Kasumi-1 (cell line): ENCODE data around the gene ARL4A.
"Not testable (repeated sequence)": the region's sequence is repeated elsewhere in the genome, so short reads cannot be mapped to it uniquely, and the experiment has no call there.

ENCODE experiments used
- DNase-seq, 2 experiments: peaks; one replicate each; lab custom pipeline; 2025; lab: John Stamatoyannopoulos, UW

Gene ARL4A

DNA sequence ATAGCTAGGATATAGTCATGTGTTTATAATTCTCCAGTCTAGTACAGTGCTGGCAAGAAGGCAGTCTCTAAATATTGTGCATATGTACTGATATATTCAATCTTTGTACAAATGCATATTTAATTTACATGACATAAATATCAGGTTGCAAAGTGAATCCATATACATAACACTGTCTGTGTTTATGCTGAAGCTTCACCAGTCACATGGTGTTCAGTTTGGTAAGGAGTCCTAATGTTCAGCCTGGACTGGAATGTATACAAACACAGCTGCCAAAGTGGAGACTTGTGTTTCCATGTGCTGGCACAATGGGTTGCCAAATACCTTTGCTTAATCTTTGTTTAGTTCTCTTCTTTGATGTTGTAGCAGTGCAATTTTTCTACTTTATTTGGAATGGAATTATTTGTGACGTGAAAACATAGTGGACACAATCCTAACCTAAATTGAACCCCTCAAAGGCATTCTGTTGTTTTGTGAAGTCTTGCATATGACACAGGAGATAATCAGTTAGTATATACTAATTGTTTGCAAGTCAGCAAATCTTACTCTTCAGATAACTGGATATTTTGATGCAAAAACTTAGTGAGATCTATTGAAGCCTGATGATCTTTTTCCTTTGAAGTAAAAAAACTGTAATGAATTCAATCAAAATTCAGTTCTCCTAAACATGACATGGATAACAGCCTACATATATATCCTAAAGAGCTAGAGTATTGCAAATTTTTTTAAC lies 17.3 kb upstream of the ARL4A start:
- no peak for DNase-seq

DNA sequence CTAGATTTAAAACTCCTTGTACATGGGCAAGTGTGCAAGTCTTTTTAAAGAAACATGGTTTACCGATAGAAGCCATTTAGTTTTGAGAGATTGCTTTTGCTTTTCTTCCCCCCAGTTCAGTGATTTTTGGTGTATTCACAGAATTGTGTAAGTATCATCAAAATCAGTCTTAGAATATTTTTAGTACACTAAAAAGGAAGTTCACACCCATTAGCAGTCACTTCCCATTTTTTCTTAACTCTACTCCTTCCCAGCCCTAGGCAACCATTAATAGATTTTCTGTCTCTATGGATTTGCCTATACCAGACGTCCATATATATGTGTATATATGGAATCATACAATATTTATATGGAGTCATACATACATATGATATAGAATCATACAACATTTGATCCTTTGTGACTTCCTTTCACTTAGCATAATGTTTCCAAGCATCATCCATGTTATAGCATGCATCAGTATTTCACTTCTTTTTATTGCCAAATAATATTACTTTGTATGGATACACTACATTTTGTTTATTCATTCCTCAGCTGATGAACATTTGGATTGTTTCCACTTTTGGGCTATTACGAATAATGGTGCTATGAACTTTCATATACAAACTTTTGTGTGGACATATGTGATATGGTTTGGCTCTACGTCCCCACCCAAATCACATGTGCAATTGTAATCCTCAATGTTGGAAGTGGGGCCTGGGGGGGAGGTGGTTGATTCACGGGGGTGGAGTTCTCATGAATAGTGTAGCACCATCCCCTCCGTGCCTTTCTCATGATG lies 16.5 kb upstream of the ARL4A start:
- peak; percentile 37 to 55 for DNase-seq

DNA sequence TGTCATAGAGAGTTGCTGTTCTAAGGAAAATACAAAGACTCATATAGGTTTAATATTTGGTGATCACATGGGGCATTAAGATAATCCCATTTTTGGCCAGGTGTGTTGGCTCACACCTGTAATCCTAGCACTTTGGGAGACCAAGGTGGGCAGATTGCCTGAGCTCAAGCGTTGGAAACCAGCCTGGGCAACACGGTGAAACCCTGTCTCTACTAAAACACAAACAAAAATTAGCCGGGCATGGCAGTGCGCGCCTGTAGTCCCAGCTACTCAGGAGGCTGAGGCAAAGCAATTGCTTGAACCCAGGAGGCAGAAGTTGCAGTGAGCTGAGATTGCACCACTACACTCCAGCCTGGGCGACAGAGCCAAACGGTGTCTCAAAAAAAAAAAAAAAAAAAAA lies 14.0 kb upstream of the ARL4A start:
- not testable (repeated sequence) for DNase-seq

DNA sequence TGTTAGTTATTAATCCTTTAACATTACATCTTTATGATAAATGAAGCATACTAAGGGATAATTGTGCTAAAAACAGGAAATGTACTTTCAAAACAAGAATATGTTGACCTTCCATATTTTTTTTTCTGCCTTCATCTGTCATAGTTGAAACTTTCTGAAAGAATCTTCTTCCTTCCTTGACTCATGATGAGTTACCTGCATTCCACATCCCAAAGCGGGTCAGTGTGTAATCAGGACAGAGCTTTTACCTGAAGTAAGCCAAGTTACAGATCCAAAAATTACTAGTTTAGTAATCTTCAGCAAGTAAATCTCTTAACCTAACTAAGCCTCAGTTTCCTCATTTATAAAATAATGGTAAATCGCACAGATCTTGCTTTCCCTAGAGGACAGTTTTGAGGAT lies 13.4 kb upstream of the ARL4A start:
- DNase-seq = no peak

DNA sequence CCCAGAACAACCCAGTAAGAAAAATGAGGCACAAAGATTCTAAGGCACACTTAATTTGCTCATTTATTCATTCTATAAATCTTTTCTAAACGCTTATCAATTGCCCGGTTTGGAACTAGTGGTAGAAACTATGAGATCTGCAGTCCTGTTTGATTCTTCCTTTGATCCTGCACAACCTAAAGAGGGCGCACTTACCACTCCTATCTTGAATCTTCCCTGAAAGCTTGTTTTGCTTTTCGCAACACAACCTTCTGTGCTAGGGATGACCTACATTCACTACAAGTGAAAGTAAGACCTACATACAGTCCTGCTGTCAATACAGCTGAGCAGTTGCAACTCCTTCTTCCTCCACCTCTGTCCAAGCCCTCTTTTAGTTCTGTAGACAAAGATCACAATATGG lies 12.6 kb upstream of the ARL4A start:
- DNase-seq = peak; percentile 23 to 54

DNA sequence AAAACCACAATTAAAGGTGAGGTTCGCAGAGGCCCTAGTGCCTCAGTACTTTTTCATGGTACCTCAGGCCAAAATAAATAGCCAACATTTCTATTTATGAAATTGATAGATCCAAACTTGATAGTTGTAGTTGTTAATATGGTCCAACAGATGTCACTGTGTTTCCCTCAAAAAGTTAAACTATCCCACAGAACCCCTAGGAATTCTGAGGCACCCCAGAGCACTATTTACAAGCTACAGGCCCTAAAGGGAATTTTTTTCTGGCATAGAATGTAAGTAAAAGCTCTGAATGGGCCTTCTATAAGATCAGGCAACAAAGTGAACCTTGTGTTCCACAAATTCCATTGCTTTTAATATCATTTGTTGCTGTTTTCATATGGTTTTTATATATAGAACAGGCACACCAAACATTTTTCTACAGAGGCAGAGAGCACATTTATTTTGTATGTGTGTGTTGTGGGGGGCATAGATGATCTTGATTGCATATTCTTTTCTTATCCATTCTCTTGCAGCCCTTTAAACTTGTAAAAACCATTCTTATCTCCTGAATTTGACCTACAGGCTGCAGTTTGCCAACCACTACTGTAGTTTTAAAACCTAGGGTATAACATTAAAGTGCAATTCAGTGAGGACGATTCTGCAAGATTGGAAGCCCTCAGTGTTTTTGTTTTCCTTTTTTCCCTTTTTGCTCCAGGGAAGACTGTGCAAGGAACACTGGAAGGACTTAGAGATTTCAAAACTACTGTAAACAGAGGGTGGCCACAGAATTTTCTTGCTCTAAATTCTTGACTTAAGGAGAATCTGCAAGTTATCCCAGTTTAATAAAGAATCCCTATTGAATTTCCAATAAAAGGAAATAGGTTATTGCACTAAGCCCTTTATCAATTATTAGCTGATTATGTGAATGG lies 3.5 kb upstream of the ARL4A start:
- DNase-seq = peak in 1 of 2 experiments; percentile 2

DNA sequence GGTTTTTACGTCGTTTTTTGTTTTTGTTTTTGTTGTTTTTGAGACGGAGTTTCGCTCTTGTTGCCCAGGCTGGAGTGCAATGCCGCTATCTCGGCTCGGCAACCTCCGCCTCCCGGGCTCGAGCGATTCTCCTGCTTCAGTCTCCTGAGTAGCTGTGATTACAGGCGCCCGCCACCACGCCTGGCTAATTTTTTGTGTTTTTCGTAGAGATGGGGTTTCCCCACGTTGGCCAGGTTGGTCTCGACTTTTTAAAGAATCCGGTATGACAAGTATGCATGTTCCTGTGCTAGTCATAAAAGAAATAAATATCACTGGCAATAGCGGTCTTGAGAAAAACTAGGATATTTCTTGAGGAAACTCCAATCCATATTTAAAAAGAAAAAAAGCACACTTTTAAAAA lies 2.7 kb upstream of the ARL4A start:
- DNase-seq = no peak

DNA sequence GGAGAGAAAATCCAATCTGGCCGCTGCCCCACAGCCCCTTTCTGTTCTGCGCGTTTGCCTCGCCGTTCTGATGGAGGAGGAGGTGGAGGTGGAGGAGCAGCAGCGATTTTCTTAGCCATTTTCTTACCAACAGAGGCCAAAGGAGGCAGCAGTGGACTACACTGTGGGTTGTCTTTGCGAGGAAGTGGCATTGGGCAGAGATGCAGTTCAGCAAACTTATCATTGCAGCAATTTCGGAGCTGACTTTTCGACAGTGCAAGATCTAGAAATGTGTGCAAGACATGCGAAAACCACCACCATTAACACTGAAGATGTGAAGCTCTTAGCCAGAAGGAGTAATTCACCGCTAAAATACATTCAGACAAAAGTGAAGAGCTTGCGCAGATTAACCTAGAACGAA lies 1.9 kb upstream of the ARL4A start:
- peak in 1 of 2 experiments; percentile 14 for DNase-seq

DNA sequence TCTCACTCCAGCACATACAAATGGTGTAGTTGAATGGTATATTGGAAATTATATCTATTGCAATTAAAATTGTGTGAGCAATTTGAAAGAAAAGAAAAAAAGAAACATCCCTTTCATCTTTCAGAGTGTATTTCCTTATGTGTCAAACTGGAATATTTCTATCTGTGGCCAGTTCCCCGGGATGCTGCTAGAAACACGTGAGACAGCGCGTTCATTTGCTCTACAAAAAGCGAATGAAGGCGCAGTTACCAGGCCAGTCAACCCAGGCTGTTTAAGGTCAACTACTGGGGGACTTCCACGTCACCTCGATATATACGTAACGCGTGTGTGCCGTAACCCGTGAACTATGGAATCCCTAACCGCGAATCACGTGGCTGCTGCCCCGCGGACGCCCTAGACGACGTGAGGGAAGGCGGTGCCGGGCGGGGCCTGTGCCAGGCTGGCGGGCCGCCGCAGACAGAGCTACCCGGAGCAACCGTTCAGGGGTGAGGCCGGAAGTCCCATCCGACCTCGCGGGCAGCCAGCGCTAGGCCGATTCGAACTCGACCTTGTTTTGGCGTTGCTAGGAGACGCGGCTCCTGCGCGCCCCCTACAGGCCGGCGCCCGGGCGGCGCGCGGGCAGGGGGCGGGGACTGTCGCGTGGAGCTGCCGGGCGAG lies 1.1 kb upstream of the ARL4A start:
- peak; percentile 56 to 72 for DNase-seq

DNA sequence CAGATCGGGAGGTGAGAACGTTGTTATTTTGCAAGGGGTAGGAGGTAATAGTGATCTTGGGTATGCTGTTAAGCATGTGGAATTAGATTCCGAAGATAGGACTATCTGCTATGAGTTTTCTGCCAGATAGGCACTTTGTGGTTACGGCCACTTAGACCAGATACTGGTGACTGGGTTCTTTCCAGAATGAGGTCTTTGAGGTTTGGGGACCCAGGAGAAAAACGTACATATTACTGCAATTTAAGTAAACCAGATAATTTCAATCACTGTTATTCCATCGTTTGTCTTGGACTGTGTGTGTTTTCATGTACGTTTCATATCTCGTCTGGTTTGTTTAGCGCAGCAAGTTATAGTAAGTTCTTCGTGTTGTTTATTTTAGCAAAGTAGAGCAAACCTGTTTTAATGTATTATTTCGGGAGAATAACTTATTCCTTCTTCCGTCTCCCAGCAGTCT lies 312 bp downstream of the ARL4A start:
- DNase-seq = no peak

DNA sequence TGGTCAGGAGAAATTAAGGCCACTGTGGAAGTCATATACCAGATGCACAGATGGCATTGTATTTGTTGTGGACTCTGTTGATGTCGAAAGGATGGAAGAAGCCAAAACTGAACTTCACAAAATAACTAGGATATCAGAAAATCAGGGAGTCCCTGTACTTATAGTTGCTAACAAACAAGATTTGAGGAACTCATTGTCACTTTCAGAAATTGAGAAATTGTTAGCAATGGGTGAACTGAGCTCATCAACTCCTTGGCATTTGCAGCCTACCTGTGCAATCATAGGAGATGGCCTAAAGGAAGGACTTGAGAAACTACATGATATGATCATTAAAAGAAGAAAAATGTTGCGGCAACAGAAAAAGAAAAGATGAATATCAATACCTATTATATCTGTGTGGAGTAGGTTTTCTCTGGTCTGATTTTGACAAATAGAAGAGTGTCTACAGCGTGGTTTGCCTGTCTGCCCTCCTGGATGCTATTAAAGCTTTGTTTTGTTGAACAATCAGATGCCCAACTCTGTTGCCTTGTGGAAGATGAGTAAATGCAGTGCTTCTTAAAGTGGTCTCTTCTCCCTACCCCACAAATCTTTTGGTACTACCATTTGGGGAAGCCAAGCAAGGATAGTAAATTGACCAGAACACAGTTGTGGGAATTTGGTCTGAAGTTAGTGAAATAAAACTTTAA lies 1.2 kb downstream of the ARL4A start:
- DNase-seq = not testable (repeated sequence)

DNA sequence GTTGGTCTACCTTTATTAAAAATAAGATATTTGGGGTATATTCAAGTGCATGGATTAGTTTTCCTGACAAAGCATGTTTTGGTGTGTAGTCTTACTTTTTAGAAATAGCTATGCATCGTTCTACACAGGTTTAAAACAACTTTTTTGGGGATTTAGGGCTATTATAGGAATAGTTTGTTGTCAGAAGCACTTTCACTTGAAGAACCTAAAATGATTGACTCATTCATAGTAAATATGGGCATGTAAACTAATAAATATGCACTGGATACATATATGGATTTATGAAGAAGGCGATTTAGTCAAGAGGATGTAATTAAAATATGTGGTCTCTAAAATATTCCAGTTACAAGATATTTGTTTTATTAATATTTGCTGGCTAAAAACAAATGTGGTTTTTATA lies 2.0 kb downstream of the ARL4A start:
- DNase-seq = no peak

DNA sequence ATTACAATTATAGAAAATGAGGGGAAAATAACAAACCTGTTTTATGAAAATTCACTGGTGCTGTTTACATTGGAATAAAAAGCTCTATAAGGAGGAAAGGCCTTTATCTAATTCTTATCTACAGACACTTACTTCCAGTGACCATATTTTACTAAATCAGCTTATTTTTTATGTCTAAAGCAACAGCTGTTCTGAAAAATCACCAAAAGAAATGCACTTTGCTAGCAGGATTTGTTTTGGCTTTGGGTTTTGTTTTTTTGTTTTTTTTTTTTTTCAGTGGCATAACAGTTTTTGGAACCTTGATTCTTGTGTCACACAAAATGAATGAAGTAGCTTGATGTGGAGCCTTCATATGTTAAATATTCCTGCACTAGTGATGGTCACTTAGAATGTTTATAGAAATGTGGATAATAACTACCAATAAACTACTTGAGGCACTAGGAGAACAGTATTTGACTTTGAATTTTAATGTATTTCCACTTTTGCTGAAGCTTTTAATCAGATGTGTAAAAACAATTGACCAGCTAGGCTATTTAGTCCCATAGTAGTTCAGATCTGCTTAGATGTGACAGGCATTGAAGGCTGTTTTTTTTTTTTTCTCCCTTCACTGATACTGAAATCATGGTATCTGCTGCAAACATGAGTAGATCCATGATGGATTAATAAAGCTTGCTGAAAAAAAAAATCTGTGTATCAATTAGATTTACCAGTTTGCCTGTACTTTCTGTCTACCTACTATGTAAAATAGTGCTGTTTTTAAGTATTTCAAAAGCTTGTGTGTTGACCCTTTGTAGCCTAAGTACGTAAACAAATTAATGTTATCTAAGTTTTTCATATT lies 2.8 kb downstream of the ARL4A start:
- DNase-seq = no peak

DNA sequence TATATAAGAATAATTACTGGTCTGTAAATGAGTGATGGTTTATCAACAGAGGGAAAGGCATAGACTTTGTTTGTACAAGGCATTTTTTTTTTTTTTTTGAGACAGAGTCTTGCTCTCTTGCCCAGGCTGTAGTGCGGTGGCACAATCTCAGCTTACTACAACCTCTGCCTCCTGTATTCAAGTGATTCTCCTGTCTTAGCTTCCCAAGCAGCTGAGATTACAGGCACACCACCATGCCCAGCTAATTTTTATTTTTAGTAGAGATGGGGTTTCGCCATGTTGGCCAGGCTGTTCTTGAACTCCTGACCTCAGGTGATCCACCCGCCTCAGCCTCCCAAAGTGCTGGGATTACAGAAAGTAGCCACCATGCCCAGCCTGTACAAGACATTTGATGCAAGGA lies 4.0 kb downstream of the ARL4A start:
- DNase-seq = not testable (repeated sequence)

DNA sequence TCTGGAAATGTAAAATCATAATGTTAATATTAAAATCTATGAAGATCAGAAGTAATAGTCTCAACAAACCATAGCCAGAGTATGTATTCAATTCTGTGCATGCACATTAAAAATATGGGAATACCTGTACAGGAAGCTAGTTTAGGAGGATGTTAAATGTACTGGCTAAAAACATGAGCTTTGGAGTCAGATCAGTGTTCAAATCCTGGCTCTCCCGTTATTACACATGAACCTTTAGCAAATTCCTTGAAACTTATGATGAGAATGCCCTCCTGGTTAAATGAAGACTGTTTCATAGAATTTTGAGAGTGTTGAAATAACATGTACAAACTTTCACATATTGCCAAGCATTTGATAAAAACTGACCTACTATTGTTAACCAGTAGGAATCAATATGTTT lies 4.6 kb downstream of the ARL4A start:
- DNase-seq = no peak

DNA sequence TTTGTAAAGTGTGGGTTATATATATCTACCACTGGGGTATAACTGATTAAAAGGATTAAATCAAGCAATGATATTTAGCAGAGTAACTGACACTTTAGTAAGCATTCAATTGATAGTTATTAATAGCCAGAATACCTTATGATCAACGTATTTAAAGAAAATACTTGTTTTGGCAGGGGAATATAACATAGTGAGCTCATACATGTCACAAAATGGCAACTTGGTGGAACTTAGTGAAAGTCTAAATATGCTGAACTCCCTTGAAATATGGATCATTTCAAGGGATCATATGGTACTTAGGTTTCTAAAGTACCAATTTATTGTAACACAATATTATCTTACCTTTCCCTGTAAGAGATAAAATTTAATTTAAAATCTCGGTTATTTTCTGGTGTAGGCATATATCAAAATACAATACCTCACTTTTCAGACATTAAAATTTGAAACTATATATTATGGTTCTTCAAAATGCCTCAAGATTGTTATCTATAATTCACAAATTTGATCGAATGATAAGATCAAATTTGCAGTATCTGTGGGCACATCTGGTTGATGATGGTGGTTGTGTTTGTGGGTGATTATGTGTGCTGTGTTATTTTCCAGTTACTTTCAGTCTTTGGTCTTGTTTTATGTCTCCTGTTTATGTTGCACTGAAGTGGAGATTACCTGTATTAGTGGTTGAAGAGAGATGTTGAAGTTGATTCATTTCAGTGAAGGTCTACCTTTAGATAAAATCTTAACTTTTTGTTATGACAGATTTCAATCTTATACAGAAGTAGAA lies 5.2 kb downstream of the ARL4A start:
- DNase-seq = no peak

DNA sequence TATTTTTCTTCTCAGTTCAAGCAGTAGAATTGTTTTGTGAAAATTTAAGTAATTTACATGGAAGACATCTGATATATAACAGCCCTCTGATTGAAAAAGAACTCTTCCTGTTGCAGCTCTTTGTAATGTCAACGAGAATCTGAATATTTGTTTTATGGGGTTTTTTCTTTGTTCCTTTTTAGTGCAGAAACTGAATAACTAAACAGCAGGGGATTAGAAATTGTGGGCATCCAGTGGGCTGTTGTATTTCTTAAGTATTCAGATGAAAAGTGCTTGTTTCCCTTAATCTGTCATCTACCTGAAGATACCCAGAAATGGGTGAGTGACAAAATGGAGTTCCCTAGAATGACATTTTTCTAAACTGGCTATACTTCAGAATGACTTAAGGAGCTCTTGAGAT lies 7.4 kb downstream of the ARL4A start:
- no peak for DNase-seq

DNA sequence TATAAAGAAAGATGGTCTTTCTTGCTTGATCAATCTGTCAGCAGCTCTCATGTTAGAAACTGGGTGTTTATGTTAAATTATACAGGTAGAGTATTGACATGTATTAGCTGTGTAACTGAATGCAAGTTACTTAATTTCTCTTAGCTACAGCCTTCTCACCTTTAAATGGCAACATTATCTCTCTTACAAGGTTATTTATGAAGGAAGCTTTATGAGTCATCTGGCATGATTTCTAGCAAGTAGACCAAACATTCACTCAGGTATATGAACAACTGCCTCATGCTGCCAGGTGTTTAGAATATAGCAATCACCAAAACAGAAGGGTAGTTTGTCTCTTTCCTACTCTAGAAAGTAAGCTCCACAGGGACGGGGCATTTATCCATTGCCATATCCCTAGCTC lies 8.5 kb downstream of the ARL4A start:
- DNase-seq = no peak

DNA sequence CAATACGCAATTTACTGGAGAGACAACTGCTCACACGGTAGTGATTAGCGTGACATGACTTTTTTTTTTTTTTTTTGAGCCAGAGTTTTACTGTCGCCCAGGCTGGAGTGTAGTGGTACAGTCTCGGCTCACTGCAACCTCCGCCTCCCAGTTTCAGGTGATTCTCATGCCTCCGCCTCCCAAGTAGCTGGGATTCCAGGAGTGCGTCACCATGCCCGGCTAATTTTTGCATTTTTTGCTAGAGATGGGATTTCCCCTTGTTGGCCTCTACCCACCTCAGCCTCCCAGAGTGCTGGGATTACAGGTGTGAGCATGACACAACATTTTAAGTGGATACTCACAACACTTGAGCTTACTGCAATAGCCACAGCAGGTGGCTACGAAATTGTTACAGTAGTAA lies 11.9 kb downstream of the ARL4A start:
- DNase-seq = no peak

DNA sequence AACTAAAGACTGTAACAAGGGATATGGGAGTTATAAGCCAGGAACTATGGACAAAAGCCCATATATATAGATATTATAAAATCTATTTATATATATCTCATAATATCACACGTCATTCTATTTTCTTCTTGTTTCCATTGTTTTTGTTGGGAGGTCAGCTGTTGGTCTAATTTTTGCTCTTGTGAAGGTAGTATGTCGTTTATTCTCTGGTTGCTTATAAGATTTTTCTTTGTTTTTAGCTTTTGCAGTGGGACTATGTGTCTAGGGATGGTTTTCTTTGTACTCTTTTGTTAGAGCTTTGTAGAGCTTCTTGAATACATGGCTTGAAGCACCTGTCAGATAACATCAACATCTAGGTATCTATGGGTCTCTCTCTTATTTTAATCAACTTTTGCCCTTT lies 14.0 kb downstream of the ARL4A start:
- DNase-seq = peak in 1 of 2 experiments; percentile 9
